H1 (cell line): ENCODE results near the gene MTARC1. TPM values are rescaled to one million over a fixed set of nuclear protein-coding genes. Genes with fewer than 3 reads are reported as not detected.

Experiments used
- BCL11A ChIP-seq, 2 experiments: IDR thresholded peaks; one replicate each; pipeline ENCODE4 v1.6.1; 2011; ENCODE audit warnings: low read depth in 2 of 2, low read length in 2 of 2, mild to moderate bottlenecking in 2 of 2
- CHD1 ChIP-seq: IDR thresholded peaks from 2 replicates; pipeline ENCODE4 v1.6.1; 2012; ENCODE audit warnings: low read depth, low read length, improper control_type of control experiment
- KDM4A ChIP-seq: IDR thresholded peaks from one replicate; pipeline ENCODE4 v1.7.1; 2012; ENCODE audit warnings: low read depth, mild to moderate bottlenecking, moderate library complexity, low read length, inconsistent platforms; ENCODE audit not compliant: severe bottlenecking
- polyA plus RNA-seq, 7 experiments: library from polyadenylated mRNA; depleted of rRNA in 3 of 7; stranded (reverse) in 5 of 7; unstranded in 2 of 7; fragments of >200 nt in 5 of 7; fragments of 200-250 nt in 2 of 7; gene quantifications; 1 replicate in 5 of 7; 2 replicates in 1 of 7; 4 replicates in 1 of 7; pipeline versions ENCODE4 v1.2.1 to v1.2.3, GENCODE V29; 2011 to 2013; ENCODE audit warnings: missing spikeins in 2 of 7, mixed read lengths in 2 of 7
- total RNA-seq: library from RNA; stranded (reverse); fragmentation: NEBNext Ultra II Directional; extraction: Animal tissue kit (Norgen Biotek cat#: 25700); gene quantifications from 2 replicates; pipeline ENCODE4 v1.2.1, GENCODE V29; 2021

Gene MTARC1
- total and polyA plus RNA-seq, 2 of the 8 experiments (the other 6 are each of a cell fraction or from before 2014, with no cell fraction given): 17.2 to 46.2 TPM

- TF ChIP-seq BCL11A (IDR thresholded peaks at IDR 0.05; ENCODE audit: low read depth in 2 of 2, low read length in 2 of 2) (no peak), CHD1 (no peak), KDM4A (no peak)
Measured at GRCh38 chr1:220807726-220808125, 21.0 kb downstream of the MTARC1 start (continued).
